ENCODE results near the gene ITGB3.
"Not testable (repeated sequence)": the region's sequence is repeated elsewhere in the genome, so short reads cannot be mapped to it uniquely, and the experiment has no call there.

The ITGB3 gene

DNA sequence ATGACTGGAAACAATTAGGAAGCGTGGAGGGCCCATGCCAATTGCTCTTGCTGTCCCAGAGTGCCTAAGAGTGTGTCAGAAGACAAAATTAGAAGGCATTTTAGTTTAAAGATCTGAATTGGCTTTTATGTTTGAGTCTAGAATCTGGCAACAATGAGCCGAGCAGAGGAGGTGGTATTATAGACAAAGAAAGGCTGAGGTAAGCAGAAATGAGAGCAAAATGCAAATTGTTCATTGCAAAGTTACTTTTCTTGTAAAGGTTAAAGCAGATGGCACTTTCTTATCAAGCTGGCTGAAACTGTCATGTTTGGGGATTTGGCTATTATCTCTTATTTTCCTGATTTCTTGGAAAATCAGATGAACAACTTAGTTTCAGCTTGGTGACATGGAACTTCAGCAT is 41.2 kb upstream of the ITGB3 start:
- no peaks in the 10 kb centered on the region for H3K4me1 ChIP-seq (ENCODE audit: control insufficient read depth, insufficient read depth, low read length, unreplicated experiment)
- H3K79me2 ChIP-seq (ENCODE audit: control insufficient read depth, insufficient read depth, low read length, unreplicated experiment) = no peaks in the 10 kb centered on the region
- no peak overlapping the region for H3K4me3 ChIP-seq (ENCODE audit: low read depth, low read length)
- H3K36me3 ChIP-seq (ENCODE audit: insufficient read depth, low read length) = no peaks in the 10 kb centered on the region
- no peak overlapping the region for H3K27ac ChIP-seq (ENCODE audit: low read depth, low read length)
- no peak overlapping the region for H2AFZ ChIP-seq (ENCODE audit: low read length, unreplicated experiment)
- no peaks in the 10 kb centered on the region for H3K27me3 ChIP-seq (ENCODE audit: insufficient read depth, low read length)

DNA sequence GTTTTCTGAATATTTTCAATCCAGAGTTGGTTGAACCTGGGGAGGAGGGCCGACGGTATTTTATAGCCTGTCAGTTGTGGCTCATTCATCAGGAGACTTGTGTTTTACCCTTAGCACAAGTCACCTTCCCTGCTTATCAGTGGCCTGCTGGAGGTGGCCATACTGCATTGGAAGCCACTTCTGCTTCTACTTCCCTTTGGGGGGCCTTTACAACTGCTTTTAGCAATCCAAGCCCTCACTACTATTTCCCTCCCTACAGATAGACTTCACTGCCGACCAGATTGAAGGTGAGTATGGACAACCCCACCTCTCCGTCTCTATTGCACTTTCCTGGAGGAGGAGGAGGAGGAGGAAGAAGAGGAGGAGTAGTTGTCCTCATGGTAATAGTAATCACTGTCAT is 40.1 kb upstream of the ITGB3 start:
- no peaks in the 10 kb centered on the region for H3K27me3 ChIP-seq (ENCODE audit: insufficient read depth, low read length)
- no peaks in the 10 kb centered on the region for H3K79me2 ChIP-seq (ENCODE audit: control insufficient read depth, insufficient read depth, low read length, unreplicated experiment)
- no peaks in the 10 kb centered on the region for H3K4me1 ChIP-seq (ENCODE audit: control insufficient read depth, insufficient read depth, low read length, unreplicated experiment)
- no peak overlapping the region for H2AFZ ChIP-seq (ENCODE audit: low read length, unreplicated experiment)
- no peak overlapping the region for H3K4me3 ChIP-seq (ENCODE audit: low read depth, low read length)
- no peak overlapping the region for H3K27ac ChIP-seq (ENCODE audit: low read depth, low read length)
- H3K36me3 ChIP-seq (ENCODE audit: insufficient read depth, low read length) = no peaks in the 10 kb centered on the region

GRCh38 chr17:47214931-47215330 is 38.7 kb upstream of the ITGB3 start:
- Histone ChIP-seq H2AFZ (ENCODE audit: low read length, unreplicated experiment) (no peak overlapping the region), H3K4me1 (ENCODE audit: control insufficient read depth, insufficient read depth, low read length, unreplicated experiment) (no peaks in the 10 kb centered on the region), H3K36me3 (ENCODE audit: insufficient read depth, low read length) (no peaks in the 10 kb centered on the region), H3K4me3 (ENCODE audit: low read depth, low read length) (no peak overlapping the region), H3K27me3 (ENCODE audit: insufficient read depth, low read length) (no peaks in the 10 kb centered on the region), H3K79me2 (ENCODE audit: control insufficient read depth, insufficient read depth, low read length, unreplicated experiment) (no peaks in the 10 kb centered on the region), H3K27ac (ENCODE audit: low read depth, low read length) (no peak overlapping the region)

GRCh38 chr17:47216821-47217220 is 36.8 kb upstream of the ITGB3 start:
- not testable (repeated sequence) for H3K79me2 ChIP-seq (ENCODE audit: control insufficient read depth, insufficient read depth, low read length, unreplicated experiment); H3K27ac ChIP-seq (ENCODE audit: low read depth, low read length); H3K36me3 ChIP-seq (ENCODE audit: insufficient read depth, low read length); H3K4me1 ChIP-seq (ENCODE audit: control insufficient read depth, insufficient read depth, low read length, unreplicated experiment); H3K27me3 ChIP-seq (ENCODE audit: insufficient read depth, low read length); H2AFZ ChIP-seq (ENCODE audit: low read length, unreplicated experiment); H3K4me3 ChIP-seq (ENCODE audit: low read depth, low read length)

DNA sequence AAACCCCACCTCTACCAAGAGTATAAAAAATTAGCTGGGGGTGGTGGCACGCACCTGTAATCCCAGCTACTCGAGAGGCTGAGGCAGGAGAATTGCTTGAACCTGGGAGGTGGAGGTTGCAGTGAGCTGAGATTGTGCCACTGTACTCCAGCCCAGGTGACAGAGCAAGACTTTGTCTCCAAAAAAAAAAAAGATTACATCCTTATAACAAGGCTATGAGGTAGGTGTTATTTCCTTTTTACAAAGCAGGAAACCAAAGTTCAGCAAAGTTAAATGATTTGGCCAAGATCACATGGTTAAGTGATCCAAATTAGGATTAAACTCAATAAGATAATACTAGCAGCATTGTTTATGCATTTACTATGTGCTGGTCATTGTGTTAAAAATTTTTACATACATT is 36.3 kb upstream of the ITGB3 start:
- H3K4me1 ChIP-seq (ENCODE audit: control insufficient read depth, insufficient read depth, low read length, unreplicated experiment); H3K36me3 ChIP-seq (ENCODE audit: insufficient read depth, low read length); H3K4me3 ChIP-seq (ENCODE audit: low read depth, low read length); H3K79me2 ChIP-seq (ENCODE audit: control insufficient read depth, insufficient read depth, low read length, unreplicated experiment); H3K27me3 ChIP-seq (ENCODE audit: insufficient read depth, low read length); H3K27ac ChIP-seq (ENCODE audit: low read depth, low read length); H2AFZ ChIP-seq (ENCODE audit: low read length, unreplicated experiment): not testable (repeated sequence)

DNA sequence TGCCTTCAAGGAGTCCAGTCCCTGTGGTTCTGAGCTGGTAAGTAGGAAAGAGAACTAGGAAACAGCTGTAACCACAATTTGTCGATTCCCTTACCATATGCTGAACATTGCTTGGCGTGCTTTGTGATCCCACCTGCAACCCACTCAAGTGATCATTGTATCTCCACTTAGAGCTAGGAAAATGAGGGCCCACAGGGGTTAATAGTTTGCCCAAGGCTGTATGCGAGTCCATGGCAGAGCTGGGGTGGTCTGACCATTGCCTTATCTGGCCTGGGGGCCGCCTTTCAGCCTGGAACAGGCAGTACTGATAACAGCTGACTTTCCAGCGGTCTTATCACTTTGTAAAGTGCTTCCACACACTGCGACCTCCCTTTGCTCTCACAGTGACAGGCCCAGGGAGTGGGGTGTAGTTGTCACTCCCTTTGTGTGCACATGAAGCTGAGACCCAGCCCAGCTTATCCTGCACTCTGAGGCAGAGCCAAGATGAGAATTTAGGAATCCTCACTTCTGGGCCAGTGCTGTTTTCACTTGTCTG is 34.7 kb upstream of the ITGB3 start:
- H3K4me1 ChIP-seq (ENCODE audit: control insufficient read depth, insufficient read depth, low read length, unreplicated experiment) = peaks cover 13% of the 10 kb centered on the region

GRCh38 chr17:47219621-47220475 is 33.8 kb upstream of the ITGB3 start:
- Histone ChIP-seq H3K4me3 (ENCODE audit: low read depth, low read length) (no peak overlapping the region), H3K27ac (ENCODE audit: low read depth, low read length) (no peak overlapping the region), H3K27me3 (ENCODE audit: insufficient read depth, low read length) (no peaks in the 10 kb centered on the region), H2AFZ (ENCODE audit: low read length, unreplicated experiment) (no peak overlapping the region), H3K36me3 (ENCODE audit: insufficient read depth, low read length) (no peaks in the 10 kb centered on the region), H3K4me1 (ENCODE audit: control insufficient read depth, insufficient read depth, low read length, unreplicated experiment) (peaks cover 18% of the 10 kb centered on the region), H3K79me2 (ENCODE audit: control insufficient read depth, insufficient read depth, low read length, unreplicated experiment) (no peaks in the 10 kb centered on the region)

More for the DNA sequence above, 34.7 kb upstream of the ITGB3 start:
- no peak overlapping the region for H3K27ac ChIP-seq (ENCODE audit: low read depth, low read length)
- no peaks in the 10 kb centered on the region for H3K79me2 ChIP-seq (ENCODE audit: control insufficient read depth, insufficient read depth, low read length, unreplicated experiment)
- H3K27me3 ChIP-seq (ENCODE audit: insufficient read depth, low read length) = no peaks in the 10 kb centered on the region
- H2AFZ ChIP-seq (ENCODE audit: low read length, unreplicated experiment) = no peak overlapping the region
- H3K4me3 ChIP-seq (ENCODE audit: low read depth, low read length) = no peak overlapping the region
- H3K36me3 ChIP-seq (ENCODE audit: insufficient read depth, low read length) = no peaks in the 10 kb centered on the region

DNA sequence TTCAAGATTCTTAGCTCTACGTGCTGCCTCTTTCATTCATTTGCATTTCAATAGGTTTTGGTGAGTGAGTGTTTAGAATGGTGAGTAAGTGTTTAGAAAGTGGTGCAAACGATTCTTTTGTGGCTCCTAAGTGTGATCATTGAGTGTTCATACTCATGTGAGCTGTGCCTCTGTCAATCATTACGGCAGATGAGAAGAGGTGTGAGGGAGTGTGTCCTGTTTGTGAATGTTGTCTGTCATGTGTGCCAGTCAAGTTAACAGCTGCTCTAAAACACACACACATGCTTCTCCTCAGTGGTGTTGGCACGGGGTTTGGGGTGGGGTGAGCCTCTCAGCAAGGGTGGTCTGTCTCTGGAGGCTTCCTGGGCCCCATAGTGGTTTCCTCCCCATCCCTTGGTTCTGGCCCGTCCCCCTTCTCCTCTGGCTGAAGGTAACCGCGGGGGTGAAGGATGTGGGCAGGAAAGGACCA is 33.1 kb upstream of the ITGB3 start:
- H2AFZ ChIP-seq (ENCODE audit: low read length, unreplicated experiment) = no peak overlapping the region
- no peaks in the 10 kb centered on the region for H3K79me2 ChIP-seq (ENCODE audit: control insufficient read depth, insufficient read depth, low read length, unreplicated experiment)
- H3K27me3 ChIP-seq (ENCODE audit: insufficient read depth, low read length) = no peaks in the 10 kb centered on the region
- no peaks in the 10 kb centered on the region for H3K36me3 ChIP-seq (ENCODE audit: insufficient read depth, low read length)
- no peak overlapping the region for H3K27ac ChIP-seq (ENCODE audit: low read depth, low read length)
- H3K4me3 ChIP-seq (ENCODE audit: low read depth, low read length) = no peak overlapping the region
- H3K4me1 ChIP-seq (ENCODE audit: control insufficient read depth, insufficient read depth, low read length, unreplicated experiment) = peaks cover 25% of the 10 kb centered on the region

DNA sequence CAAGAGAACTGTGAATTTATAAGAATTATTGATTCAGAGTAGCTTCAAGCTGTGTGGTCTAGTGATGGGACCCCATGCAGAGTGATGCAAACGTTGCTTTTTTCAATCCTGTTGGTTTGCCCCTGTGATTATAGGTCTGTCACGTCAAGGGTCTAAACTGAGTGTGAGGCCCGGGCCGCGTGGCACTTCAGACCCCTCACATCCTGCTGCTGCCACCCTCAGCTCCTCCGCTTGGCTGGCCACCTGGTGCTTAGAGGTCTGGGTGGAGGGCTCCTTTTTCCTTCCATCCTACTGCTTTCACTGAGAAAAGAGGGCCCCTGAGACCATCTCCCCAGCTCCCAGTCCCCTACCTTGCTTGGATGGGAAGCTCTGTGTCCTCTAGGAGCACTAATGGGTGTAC is 32.5 kb upstream of the ITGB3 start:
- H3K36me3 ChIP-seq (ENCODE audit: insufficient read depth, low read length) = no peaks in the 10 kb centered on the region
- H3K27me3 ChIP-seq (ENCODE audit: insufficient read depth, low read length) = no peaks in the 10 kb centered on the region
- no peak overlapping the region for H3K27ac ChIP-seq (ENCODE audit: low read depth, low read length)
- no peak overlapping the region for H2AFZ ChIP-seq (ENCODE audit: low read length, unreplicated experiment)
- no peaks in the 10 kb centered on the region for H3K79me2 ChIP-seq (ENCODE audit: control insufficient read depth, insufficient read depth, low read length, unreplicated experiment)
- H3K4me3 ChIP-seq (ENCODE audit: low read depth, low read length) = no peak overlapping the region
- peaks cover 31% of the 10 kb centered on the region for H3K4me1 ChIP-seq (ENCODE audit: control insufficient read depth, insufficient read depth, low read length, unreplicated experiment)

DNA sequence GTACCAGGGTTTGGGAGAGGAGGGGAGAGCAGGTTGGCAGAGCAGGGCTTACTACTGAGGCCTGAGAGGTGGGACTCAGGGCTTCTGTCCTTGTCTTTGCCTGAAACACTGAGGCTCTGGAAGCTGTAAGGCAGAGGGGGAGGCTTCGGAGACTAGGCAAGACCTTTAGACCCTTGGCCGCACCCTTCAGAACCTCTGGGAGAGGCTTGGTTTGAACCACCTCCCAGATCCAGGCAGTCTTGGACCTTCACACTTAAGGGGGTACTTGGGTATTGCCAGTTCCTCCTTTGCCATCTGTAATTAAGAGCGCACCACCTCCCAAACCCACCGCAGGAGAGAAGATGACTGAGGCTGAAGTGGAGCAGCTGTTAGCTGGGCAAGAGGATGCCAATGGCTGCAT is 31.6 kb upstream of the ITGB3 start:
- Histone ChIP-seq H3K79me2 (ENCODE audit: control insufficient read depth, insufficient read depth, low read length, unreplicated experiment) (no peaks in the 10 kb centered on the region), H3K36me3 (ENCODE audit: insufficient read depth, low read length) (no peaks in the 10 kb centered on the region), H3K27ac (ENCODE audit: low read depth, low read length) (no peak overlapping the region), H3K4me3 (ENCODE audit: low read depth, low read length) (no peak overlapping the region), H3K4me1 (ENCODE audit: control insufficient read depth, insufficient read depth, low read length, unreplicated experiment) (peaks cover 34% of the 10 kb centered on the region), H3K27me3 (ENCODE audit: insufficient read depth, low read length) (no peaks in the 10 kb centered on the region), H2AFZ (ENCODE audit: low read length, unreplicated experiment) (no peak overlapping the region)

GRCh38 chr17:47223007-47223406 is 30.6 kb upstream of the ITGB3 start:
- Histone ChIP-seq H3K27me3 (ENCODE audit: insufficient read depth, low read length) (no peaks in the 10 kb centered on the region), H3K27ac (ENCODE audit: low read depth, low read length) (no peak overlapping the region; the same call in 1 of the 2 replicates), H2AFZ (ENCODE audit: low read length, unreplicated experiment) (no peak overlapping the region), H3K36me3 (ENCODE audit: insufficient read depth, low read length) (no peaks in the 10 kb centered on the region), H3K4me1 (ENCODE audit: control insufficient read depth, insufficient read depth, low read length, unreplicated experiment) (peaks cover 34% of the 10 kb centered on the region), H3K4me3 (ENCODE audit: low read depth, low read length) (no peak overlapping the region), H3K79me2 (ENCODE audit: control insufficient read depth, insufficient read depth, low read length, unreplicated experiment) (no peaks in the 10 kb centered on the region)
